Epithelial cell of esophagus (primary cell): ENCODE measurements around the gene DNAAF3.

Source experiments
- DNase-seq: peaks from one replicate; pipeline ENCODE4 v3.0.0; 2010; ENCODE audit warnings: low read depth
- H3K4me3 ChIP-seq: 2 replicates; pipeline ENCODE4 v1.5.1; 2011; ENCODE audit warnings: mild to moderate bottlenecking, low read length, control low read depth
- CTCF ChIP-seq: IDR thresholded peaks from 2 replicates; pipeline ENCODE4 v1.5.1; 2011; ENCODE audit warnings: low read depth, mild to moderate bottlenecking, low read length, control low read depth, inconsistent platforms; ENCODE audit not compliant: insufficient read depth; ENCODE audit errors: missing control alignments

Gene DNAAF3

GRCh38 chr19:55136399-55137102 lies 29.9 kb downstream of the DNAAF3 start:
- DNase-seq: no peak
- no peak overlapping the region for H3K4me3 ChIP-seq
- TF ChIP-seq CTCF: no peak

GRCh38 chr19:55134736-55135135 lies 31.7 kb downstream of the DNAAF3 start:
- no peak for TF ChIP-seq CTCF
- no peak overlapping the region for H3K4me3 ChIP-seq

GRCh38 chr19:55133639-55134444 lies 32.6 kb downstream of the DNAAF3 start:
- peak; percentile 36 for DNase-seq
- H3K4me3 ChIP-seq: no peak overlapping the region
- no peak for TF ChIP-seq CTCF

More at GRCh38 chr19:55134736-55135135, 31.7 kb downstream of the DNAAF3 start:
- no peak for DNase-seq

- DNase-seq: no peak
Measured at GRCh38 chr19:55132453-55133129, 33.8 kb downstream of the DNAAF3 start.

GRCh38 chr19:55131421-55131820 lies 35.0 kb downstream of the DNAAF3 start:
- TF ChIP-seq CTCF: no peak
- H3K4me3 ChIP-seq: no peak overlapping the region
- DNase-seq: no peak

More at GRCh38 chr19:55132453-55133129, 33.8 kb downstream of the DNAAF3 start:
- TF ChIP-seq CTCF: no peak
- no peak overlapping the region for H3K4me3 ChIP-seq

- DNase-seq: peak; percentile 15
- TF ChIP-seq CTCF: no peak
- no peak overlapping the region for H3K4me3 ChIP-seq
Measured at GRCh38 chr19:55119053-55119452, 47.4 kb downstream of the DNAAF3 start.
